GM12878 (cell line): ENCODE measurements around the gene TANC1. TPM values are rescaled to one million over a fixed set of nuclear protein-coding genes. Genes with fewer than 3 reads are reported as not detected.

Experiments
- ATAC-seq: fragments of 200-7000 bp; cut with Tn5 transposase; 3 replicates; pipeline ENCODE4 v1.9.1; 2020; ENCODE audit warnings: mild to moderate bottlenecking, moderate library complexity
- BruUV-seq: library from RNA; stranded (reverse); fragments of 400-500 nt; replicated peaks from 2 replicates; lab custom pipeline; 2021; lab: Mats Ljungman, UMichigan
- CTCF ChIA-PET: fragments of 300-600 bp; sonication (Branson Sonifier 250); formaldehyde crosslinking; extraction: SDS; loops from one replicate; lab custom pipeline; 2021; ENCODE audit warnings: inconsistent platforms; lab: Yijun Ruan, JAX
- POLR2A ChIA-PET: fragments of 350-600 bp; formaldehyde crosslinking; extraction: SDS; loops from one replicate; lab custom pipeline; 2021; ENCODE audit warnings: inconsistent platforms; lab: Charles Lee
- RAD21 ChIA-PET: fragments of 300-600 bp; sonication (Branson Sonifier 250); formaldehyde crosslinking; loops from one replicate; lab custom pipeline; 2023; ENCODE audit warnings: antibody characterized with exemption; ENCODE audit not compliant: unreplicated experiment; lab: Charles Lee
- SMC1A ChIA-PET: fragments of 300-600 bp; sonication (Branson Sonifier 250); formaldehyde crosslinking; loops from one replicate; lab custom pipeline; 2023; ENCODE audit not compliant: unreplicated experiment, uncharacterized antibody; lab: Charles Lee
- DNase-seq: peaks from one replicate; pipeline ENCODE4 v3.0.0-alpha.2; 2011; ENCODE audit warnings: low read depth, low spot score
- FAIRE-seq: peaks from 3 replicates; lab custom pipeline; 2011; peaks lifted over from hg19 to GRCh38; lab: Jason Lieb, UNC
- H2AFZ ChIP-seq: 2 replicates; pipeline ENCODE4 v1.6.0; 2011; ENCODE audit warnings: low read depth, low read length, control low read depth; ENCODE audit not compliant: control insufficient read depth
- H3K27ac ChIP-seq: 2 replicates; pipeline ENCODE4 v1.5.1; 2011; ENCODE audit warnings: control low read depth; ENCODE audit not compliant: control insufficient read depth, insufficient read depth
- H3K27me3 ChIP-seq, 2 experiments: replicated peaks in 1 of 2; 2 replicates each; pipeline versions ENCODE4 v1.6.0 to v1.6.1; 2011; ENCODE audit warnings: low read length in 1 of 2; ENCODE audit not compliant: control insufficient read depth in 2 of 2, insufficient read depth in 2 of 2
- H3K36me3 ChIP-seq, 2 experiments: 2 replicates each; pipeline ENCODE4 v1.5.1; 2011; ENCODE audit warnings: low read length in 1 of 2; ENCODE audit not compliant: control insufficient read depth in 2 of 2, insufficient read depth in 2 of 2
- H3K4me1 ChIP-seq: 2 replicates; pipeline ENCODE4 v1.6.1; 2011; ENCODE audit warnings: mild to moderate bottlenecking, low read length, moderate library complexity, mixed read lengths; ENCODE audit not compliant: control insufficient read depth, insufficient read depth
- H3K4me2 ChIP-seq: 2 replicates; pipeline ENCODE4 v1.6.0; 2011; ENCODE audit warnings: control low read depth; ENCODE audit not compliant: control insufficient read depth, insufficient read depth
- H3K4me3 ChIP-seq: fragments of 200-600 bp; sonication (generic); 2 replicates; pipeline ENCODE4 v1.5.1; 2016
- H3K79me2 ChIP-seq: 2 replicates; pipeline ENCODE4 v1.6.0; 2011; ENCODE audit warnings: low read length; ENCODE audit not compliant: control insufficient read depth, insufficient read depth
- H3K9ac ChIP-seq: 2 replicates; pipeline ENCODE4 v1.8.0; 2011; ENCODE audit warnings: low read length, control low read depth, mixed read lengths; ENCODE audit not compliant: control insufficient read depth, insufficient read depth
- H3K9me3 ChIP-seq: replicated peaks from 3 replicates; pipeline ENCODE4 v1.5.1; 2011; ENCODE audit warnings: mild to moderate bottlenecking, low read length; ENCODE audit not compliant: control insufficient read depth, insufficient read depth
- H4K20me1 ChIP-seq: 2 replicates; pipeline ENCODE4 v1.6.0; 2011; ENCODE audit not compliant: control insufficient read depth, insufficient read depth
- CHD1 ChIP-seq: IDR thresholded peaks from 2 replicates; pipeline ENCODE4 v1.6.1; 2012; ENCODE audit warnings: low read depth, low read length, improper control_type of control experiment
- CHD4 ChIP-seq: fragments of 200-600 bp; sonication (generic); IDR thresholded peaks from 2 replicates; pipeline ENCODE4 v1.6.1; 2016; ENCODE audit warnings: mild to moderate bottlenecking
- NKRF ChIP-seq: fragments of 450-650 bp; conservative IDR thresholded peaks from 2 replicates; pipeline ENCODE4 v1.6.1; 2017; ENCODE audit warnings: mild to moderate bottlenecking, moderate library complexity
- STAT3 ChIP-seq: IDR thresholded peaks from 2 replicates; pipeline ENCODE4 v1.6.1; 2011; ENCODE audit warnings: low read depth, low read length, improper control_type of control experiment
- WRNIP1 ChIP-seq: IDR thresholded peaks from 2 replicates; pipeline ENCODE4 v1.6.1; 2011; ENCODE audit warnings: low read depth, low read length, improper control_type of control experiment, borderline replicate concordance
- ZBTB11 ChIP-seq: fragments of 450-650 bp; formaldehyde crosslinking; IDR thresholded peaks from 2 replicates; pipeline ENCODE4 v1.5.0; 2022; ENCODE audit warnings: mild to moderate bottlenecking, missing genetic modification characterization
- WGBS: methylation state at CpG from one replicate; pipeline ENCODE4 v1.1.6; 2016; ENCODE audit warnings: low lambda C conversion rate; ENCODE audit not compliant: insufficient replicate concordance, insufficient coverage; ENCODE audit errors: missing lambda C conversion rate; 5-methylcytosine and 5-hydroxymethylcytosine counted together
- in situ Hi-C: fragments of 300-500 bp; cut with MboI; formaldehyde crosslinking; loops from 9 replicates; pipeline ENCODE4 v1.14.3; 2018; ENCODE audit warnings: mixed read lengths
- intact Hi-C: fragments of 100-400 bp; cut with micrococcal nuclease; formaldehyde crosslinking; loops from one replicate; pipeline ENCODE4 v1.14.2; 2022; ENCODE audit not compliant: unreplicated experiment
- polyA plus RNA-seq, 11 experiments: library from polyadenylated mRNA; depleted of rRNA in 4 of 11; unstranded in 6 of 11; stranded (reverse) in 5 of 11; fragments of >200 nt; fragmentation: Nextera tagmentation in 4 of 11; fragmentation: Illumina TruSeq in 1 of 11; extraction: Ambion mirVana in 4 of 11; extraction: Trizol in 1 of 11; gene quantifications; 1 replicate in 1 of 11; 2 replicates in 10 of 11; pipeline versions ENCODE4 v1.2.1 to v1.2.3, GENCODE V29; 2011 to 2016; ENCODE audit warnings: inconsistent platforms in 2 of 11, missing spikeins in 2 of 11, low read depth in 1 of 11
- total RNA-seq, 4 experiments: library from RNA; depleted of rRNA in 3 of 4; stranded (reverse); fragments of >200 nt in 3 of 4; fragmentation: Illumina TruSeq in 1 of 4; extraction: Trizol in 1 of 4; gene quantifications; 2 replicates each; pipeline versions ENCODE4 v1.2.1 to v1.2.3, GENCODE V29; 2013 to 2021
- TF ChIP-seq, protein P1 (sequence below): fragments of 450-650 bp; IDR thresholded peaks from 2 replicates; pipeline ENCODE4 v1.6.1; 2017; ENCODE audit warnings: antibody characterized with exemption, mild to moderate bottlenecking, moderate library complexity
- TF ChIP-seq, protein P2 (sequence below): fragments of 450-650 bp; IDR thresholded peaks from 2 replicates; pipeline ENCODE4 v1.6.1; 2017; ENCODE audit warnings: mild to moderate bottlenecking

The TANC1 gene
- total and polyA plus RNA-seq, 10 of the 15 experiments (the other 5 are each of a cell fraction or from before 2014, with no cell fraction given), result 0.05 to 5.0 (median 0.34) TPM

- no peak for TF ChIP-seq WRNIP1
These were observed 281.7 kb downstream of the TANC1 start (continued) for GRCh38 chr2:159249990-159250715.

DNA sequence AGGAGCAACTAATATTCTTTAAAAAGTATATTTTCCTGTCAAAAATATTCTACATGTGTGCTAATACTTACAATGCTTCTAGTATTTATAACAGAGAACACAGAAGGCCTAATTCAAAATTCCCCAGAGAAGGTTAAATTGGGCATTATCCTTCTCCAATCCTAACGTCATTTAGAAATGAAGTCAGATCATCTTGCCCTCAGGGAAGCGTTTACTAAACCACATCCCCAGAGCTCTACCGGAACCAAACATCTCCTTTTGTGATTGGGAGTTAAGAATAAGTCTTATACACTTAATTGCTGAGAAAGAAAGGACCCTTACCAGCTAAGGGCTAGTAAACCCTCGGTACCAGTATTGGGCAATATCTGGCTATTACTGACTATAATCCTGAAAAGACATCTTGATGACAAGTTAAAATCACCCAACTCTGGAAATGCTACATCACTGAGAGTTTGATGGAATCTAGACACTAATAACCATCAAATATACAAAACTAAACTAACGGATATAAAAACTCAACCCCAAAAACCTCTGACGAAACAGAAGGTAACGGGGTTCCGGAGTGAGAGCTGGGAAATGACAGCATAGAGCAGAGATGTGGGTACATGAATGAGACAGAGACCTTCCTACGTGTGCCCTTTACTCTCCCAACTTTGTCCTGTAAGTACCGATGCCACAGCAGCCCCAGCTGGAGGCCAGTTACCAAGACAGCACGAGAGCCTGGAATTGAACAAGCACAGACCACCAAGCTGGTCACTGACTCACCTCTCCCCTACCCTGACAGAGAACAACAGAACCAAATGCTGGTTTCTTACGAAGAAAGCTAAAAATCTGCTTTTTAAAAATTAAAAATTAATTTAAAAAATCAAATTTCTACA is 283.1 kb downstream of the TANC1 start:
- no peaks in the 10 kb centered on the region; the same call in 1 of the 3 replicates for H3K9me3 ChIP-seq
- ChIA-PET RAD21 (no interaction called here), SMC1A (interaction anchor here (1.5 to 2.8 kb wide), 4 partner anchors 9 to 50 kb away, joined by 4 to 12 read pairs (median 5); no protein-coding TSS in a partner anchor), CTCF (interaction anchor here (0.6 to 1.7 kb wide), 2 partner anchors 13 to 320 kb away, joined by 3 to 6 read pairs; no protein-coding TSS in a partner anchor), POLR2A (interaction anchor here (2.3 kb wide), 1 partner anchor 36 kb away, joined by 9 read pairs; no protein-coding TSS in a partner anchor)
- H3K9ac ChIP-seq, result no peak overlapping the region
- H3K27ac ChIP-seq, result no peak overlapping the region
- no peak overlapping the region for H3K4me2 ChIP-seq
- H3K36me3 ChIP-seq, result no peaks in the 10 kb centered on the region
- ATAC-seq (no peak), DNase-seq (no peak), FAIRE-seq (no peak)
- H2AFZ ChIP-seq, result no peak overlapping the region
- no peaks in the 10 kb centered on the region for H4K20me1 ChIP-seq
- H3K27me3 ChIP-seq, result no peaks in the 10 kb centered on the region
- 95% methylated on average over 12 of the region's 12 CpGs for WGBS
- in situ Hi-C loops (no loop called here), intact Hi-C loops (no loop called here)
- H3K79me2 ChIP-seq, result no peaks in the 10 kb centered on the region
- H3K4me3 ChIP-seq, result no peak overlapping the region
- no TSS peak for BruUV-seq
- peaks cover 3% of the 10 kb centered on the region; the same call in 1 of the 2 replicates for H3K4me1 ChIP-seq
- TF ChIP-seq NKRF, result no peak
- TF ChIP-seq CHD4, result no peak
- no peak for TF ChIP-seq CHD1
- no peak for TF ChIP-seq ZBTB11 (CRISPR knock-in tag)
- TF ChIP-seq, protein P1, sequence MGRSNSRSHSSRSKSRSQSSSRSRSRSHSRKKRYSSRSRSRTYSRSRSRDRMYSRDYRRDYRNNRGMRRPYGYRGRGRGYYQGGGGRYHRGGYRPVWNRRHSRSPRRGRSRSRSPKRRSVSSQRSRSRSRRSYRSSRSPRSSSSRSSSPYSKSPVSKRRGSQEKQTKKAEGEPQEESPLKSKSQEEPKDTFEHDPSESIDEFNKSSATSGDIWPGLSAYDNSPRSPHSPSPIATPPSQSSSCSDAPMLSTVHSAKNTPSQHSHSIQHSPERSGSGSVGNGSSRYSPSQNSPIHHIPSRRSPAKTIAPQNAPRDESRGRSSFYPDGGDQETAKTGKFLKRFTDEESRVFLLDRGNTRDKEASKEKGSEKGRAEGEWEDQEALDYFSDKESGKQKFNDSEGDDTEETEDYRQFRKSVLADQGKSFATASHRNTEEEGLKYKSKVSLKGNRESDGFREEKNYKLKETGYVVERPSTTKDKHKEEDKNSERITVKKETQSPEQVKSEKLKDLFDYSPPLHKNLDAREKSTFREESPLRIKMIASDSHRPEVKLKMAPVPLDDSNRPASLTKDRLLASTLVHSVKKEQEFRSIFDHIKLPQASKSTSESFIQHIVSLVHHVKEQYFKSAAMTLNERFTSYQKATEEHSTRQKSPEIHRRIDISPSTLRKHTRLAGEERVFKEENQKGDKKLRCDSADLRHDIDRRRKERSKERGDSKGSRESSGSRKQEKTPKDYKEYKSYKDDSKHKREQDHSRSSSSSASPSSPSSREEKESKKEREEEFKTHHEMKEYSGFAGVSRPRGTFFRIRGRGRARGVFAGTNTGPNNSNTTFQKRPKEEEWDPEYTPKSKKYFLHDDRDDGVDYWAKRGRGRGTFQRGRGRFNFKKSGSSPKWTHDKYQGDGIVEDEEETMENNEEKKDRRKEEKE, result no peak
- TF ChIP-seq STAT3, result no peak
- TF ChIP-seq, protein P2, sequence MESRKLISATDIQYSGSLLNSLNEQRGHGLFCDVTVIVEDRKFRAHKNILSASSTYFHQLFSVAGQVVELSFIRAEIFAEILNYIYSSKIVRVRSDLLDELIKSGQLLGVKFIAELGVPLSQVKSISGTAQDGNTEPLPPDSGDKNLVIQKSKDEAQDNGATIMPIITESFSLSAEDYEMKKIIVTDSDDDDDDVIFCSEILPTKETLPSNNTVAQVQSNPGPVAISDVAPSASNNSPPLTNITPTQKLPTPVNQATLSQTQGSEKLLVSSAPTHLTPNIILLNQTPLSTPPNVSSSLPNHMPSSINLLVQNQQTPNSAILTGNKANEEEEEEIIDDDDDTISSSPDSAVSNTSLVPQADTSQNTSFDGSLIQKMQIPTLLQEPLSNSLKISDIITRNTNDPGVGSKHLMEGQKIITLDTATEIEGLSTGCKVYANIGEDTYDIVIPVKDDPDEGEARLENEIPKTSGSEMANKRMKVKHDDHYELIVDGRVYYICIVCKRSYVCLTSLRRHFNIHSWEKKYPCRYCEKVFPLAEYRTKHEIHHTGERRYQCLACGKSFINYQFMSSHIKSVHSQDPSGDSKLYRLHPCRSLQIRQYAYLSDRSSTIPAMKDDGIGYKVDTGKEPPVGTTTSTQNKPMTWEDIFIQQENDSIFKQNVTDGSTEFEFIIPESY, result no peak
